ENCODE data around the gene LYPD3. TPM values are rescaled to one million over a fixed set of nuclear protein-coding genes. Genes with fewer than 3 reads are reported as not detected.

Gene LYPD3
- total and polyA plus RNA-seq, 11 donors = 0.08 to 0.77 (median 0.37) TPM; not detected in 4

DNA sequence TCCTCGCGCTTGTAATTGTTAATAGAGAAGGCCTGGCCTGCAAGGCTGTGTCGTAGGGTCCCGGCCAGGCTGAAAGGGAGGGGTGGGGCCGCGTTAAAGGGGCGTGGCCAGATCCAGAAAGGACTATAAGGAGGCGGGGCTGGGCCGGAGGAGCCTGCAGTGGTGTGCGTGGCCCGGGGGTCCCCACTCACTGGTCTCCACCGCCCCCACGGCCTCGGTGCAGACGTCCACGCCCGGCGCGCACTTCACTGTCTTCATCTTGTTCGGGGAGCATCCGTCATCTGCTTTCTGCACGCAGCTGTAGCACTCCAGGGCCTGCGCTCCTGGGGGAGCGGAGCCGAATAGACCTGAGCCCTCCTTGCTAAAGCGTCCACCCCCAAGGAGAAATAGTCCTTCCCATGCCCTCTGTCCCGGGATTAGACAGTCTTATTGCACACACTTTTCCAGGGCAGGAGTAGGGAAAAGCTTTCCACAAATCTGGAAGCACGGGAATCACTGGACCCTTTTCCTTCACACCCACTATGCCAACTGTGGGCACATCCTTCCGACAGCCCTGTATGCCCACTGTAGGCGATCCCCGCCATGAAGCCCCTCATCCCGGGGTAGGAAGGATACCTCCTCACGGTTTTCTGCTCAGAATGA is 1.2 kb downstream of the LYPD3 start:
- ATAC-seq = peak; percentile 72 to 76 (median 74)
- Histone ChIP-seq H3K27ac (peak overlapping the region in 11 of 12 donors; percentile 71 to 92 (median 80)), H3K4me1 (peaks cover 0 to 21% (median 9%) of the 10 kb centered on the region in 12 donors), H3K27me3 (peaks cover 0 to 6% (median 0%) of the 10 kb centered on the region in 9 donors), H3K36me3 (no peaks in the 10 kb centered on the region), H3K9me3 (no peaks in the 10 kb centered on the region), H3K4me3 (peak overlapping the region; percentile 34 to 83 (median 68))
- 9 to 16% (median 12%) methylated on average over 27 to 33 of the region's 33 CpGs for WGBS, 4 donors
- intact Hi-C loops (cut with DNase I) = loop anchor here in 7 of 10 donors (5.0 kb wide), 2 partner anchors 38 to 58 kb away; partner anchors contain the start of gene PHLDB3 (in 7 of the 7)
- DNase-seq = peak in 4 of 5 donors; percentile 77 to 85 (median 84)
- TF ChIP-seq, protein P1, sequence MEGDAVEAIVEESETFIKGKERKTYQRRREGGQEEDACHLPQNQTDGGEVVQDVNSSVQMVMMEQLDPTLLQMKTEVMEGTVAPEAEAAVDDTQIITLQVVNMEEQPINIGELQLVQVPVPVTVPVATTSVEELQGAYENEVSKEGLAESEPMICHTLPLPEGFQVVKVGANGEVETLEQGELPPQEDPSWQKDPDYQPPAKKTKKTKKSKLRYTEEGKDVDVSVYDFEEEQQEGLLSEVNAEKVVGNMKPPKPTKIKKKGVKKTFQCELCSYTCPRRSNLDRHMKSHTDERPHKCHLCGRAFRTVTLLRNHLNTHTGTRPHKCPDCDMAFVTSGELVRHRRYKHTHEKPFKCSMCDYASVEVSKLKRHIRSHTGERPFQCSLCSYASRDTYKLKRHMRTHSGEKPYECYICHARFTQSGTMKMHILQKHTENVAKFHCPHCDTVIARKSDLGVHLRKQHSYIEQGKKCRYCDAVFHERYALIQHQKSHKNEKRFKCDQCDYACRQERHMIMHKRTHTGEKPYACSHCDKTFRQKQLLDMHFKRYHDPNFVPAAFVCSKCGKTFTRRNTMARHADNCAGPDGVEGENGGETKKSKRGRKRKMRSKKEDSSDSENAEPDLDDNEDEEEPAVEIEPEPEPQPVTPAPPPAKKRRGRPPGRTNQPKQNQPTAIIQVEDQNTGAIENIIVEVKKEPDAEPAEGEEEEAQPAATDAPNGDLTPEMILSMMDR (IDR thresholded peaks at IDR 0.05) = no peak
- TF ChIP-seq POLR2A (IDR thresholded peaks at IDR 0.05) = no peak

DNA sequence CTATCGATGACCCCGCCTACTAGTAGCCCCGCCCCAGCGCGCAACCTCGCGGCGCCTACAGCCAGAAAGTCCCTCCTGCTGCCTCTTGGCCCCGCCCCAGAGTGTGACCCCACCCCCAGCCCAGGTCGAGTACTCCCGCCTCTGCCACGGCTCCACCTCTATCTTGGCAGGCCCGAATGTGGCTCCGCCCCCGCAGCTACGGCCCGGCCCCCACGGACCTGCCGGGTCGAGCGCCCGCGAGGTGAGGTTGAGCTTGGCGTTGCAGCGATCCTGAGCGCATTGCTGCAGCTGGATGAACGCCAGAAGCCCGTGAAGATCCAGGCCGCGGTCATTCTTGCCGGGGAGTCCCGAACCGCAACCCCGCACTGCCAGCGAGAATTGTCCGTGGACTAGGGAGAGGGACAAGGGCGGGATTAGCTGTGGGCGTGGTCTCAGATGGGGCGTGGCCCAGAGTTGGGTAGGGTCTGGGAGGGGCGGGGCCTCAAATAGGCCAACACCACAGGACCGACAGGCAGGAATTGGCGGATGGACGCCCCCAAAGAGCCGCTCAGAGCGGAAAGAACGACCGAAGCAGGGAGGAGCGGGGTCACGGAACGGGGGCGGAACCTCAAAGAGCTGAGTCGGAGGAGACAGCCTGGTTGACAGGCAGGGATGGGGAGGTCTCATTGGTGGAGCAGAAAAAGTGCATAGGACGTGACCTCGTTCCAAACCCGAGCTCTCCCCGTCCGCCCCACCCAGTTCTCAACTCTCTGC is 1.9 kb downstream of the LYPD3 start:
- no peaks in the 10 kb centered on the region for H3K36me3 ChIP-seq
- peaks cover 0 to 21% (median 9%) of the 10 kb centered on the region in 12 donors for H3K4me1 ChIP-seq
- no peak for TF ChIP-seq POLR2A (IDR thresholded peaks at IDR 0.05)
- TF ChIP-seq, protein P1 (IDR thresholded peaks at IDR 0.05) = no peak
- H3K27ac ChIP-seq = peak overlapping the region in 11 of 12 donors; percentile 71 to 92 (median 80)
- H3K4me3 ChIP-seq = peak overlapping the region; percentile 34 to 83 (median 68)
- peak; percentile 96 to 98 (median 97) for DNase-seq
- no peaks in the 10 kb centered on the region for H3K9me3 ChIP-seq
- intact Hi-C loops (cut with DNase I) = loop anchor here in 8 of 10 donors (1.0 to 5.0 kb wide), 4 partner anchors 12 to 59 kb away; partner anchors contain the start of gene PHLDB3 (in 8 of the 8)
- peaks cover 0 to 6% (median 0%) of the 10 kb centered on the region in 9 donors for H3K27me3 ChIP-seq
- ATAC-seq = peak; percentile 94 to 96 (median 95)
- WGBS, 4 donors = 0 to 1% (median 1%) methylated on average over 27 to 57 of the region's 57 CpGs

DNA sequence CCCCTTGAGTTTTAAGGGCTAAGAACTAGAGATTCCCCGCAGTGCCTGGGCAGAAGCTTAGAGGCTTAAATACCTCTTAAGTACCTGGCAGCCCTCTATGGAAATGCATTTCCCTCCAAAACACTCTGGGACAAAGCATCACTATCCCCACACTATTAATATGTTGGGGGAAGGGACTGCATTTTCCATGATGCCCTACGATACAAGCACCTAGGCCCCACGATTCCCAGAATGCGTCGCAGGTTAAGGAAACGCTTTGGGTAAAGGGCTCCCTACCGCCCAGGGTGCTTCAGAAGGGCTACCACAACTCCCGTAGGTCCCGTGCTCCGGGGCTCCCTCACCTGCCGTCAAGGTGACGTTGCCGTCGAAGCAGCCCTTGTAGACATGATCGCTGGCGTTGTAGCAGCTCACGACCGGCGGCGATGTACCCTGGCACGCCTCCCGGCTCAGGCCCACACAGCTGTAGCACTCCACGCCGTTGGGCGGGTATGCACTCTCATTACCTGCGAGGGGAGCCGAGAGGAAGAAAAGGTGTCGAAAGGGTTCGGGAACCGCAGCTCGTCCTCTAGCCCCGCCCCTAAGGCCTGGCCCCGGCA is 2.5 kb downstream of the LYPD3 start:
- no peak for ATAC-seq
- no peaks in the 10 kb centered on the region for H3K9me3 ChIP-seq
- intact Hi-C loops (cut with DNase I) = loop anchor here in 8 of 10 donors (1.0 to 5.0 kb wide), 4 partner anchors 12 to 59 kb away; partner anchors contain the start of gene PHLDB3 (in 8 of the 8)
- H3K36me3 ChIP-seq = no peaks in the 10 kb centered on the region
- no peak for TF ChIP-seq POLR2A (IDR thresholded peaks at IDR 0.05)
- TF ChIP-seq, protein P1 (IDR thresholded peaks at IDR 0.05) = no peak
- H3K4me1 ChIP-seq = peaks cover 0 to 21% (median 9%) of the 10 kb centered on the region in 12 donors
- H3K27ac ChIP-seq = peak overlapping the region in 7 of 12 donors; percentile 8 to 92 (median 80)
- no peak for DNase-seq
- 9 to 33% (median 12%) methylated on average over 12 to 33 of the region's 33 CpGs for WGBS, 4 donors
- peak overlapping the region; percentile 34 to 83 (median 68) for H3K4me3 ChIP-seq
- H3K27me3 ChIP-seq = peaks cover 0 to 6% (median 0%) of the 10 kb centered on the region in 9 donors
